GM12878 (cell line): ENCODE results near the gene HSPA1B. TPM values are rescaled to one million over a fixed set of nuclear protein-coding genes. Genes with fewer than 3 reads are reported as not detected.

Experiments
- ATAC-seq: fragments of 200-7000 bp; cut with Tn5 transposase; 3 replicates; pipeline ENCODE4 v1.9.1; 2020; ENCODE audit warnings: mild to moderate bottlenecking, moderate library complexity
- BruUV-seq: library from RNA; stranded (reverse); fragments of 400-500 nt; replicated peaks from 2 replicates; lab custom pipeline; 2021; lab: Mats Ljungman, UMichigan
- CTCF ChIA-PET: fragments of 300-600 bp; sonication (Branson Sonifier 250); formaldehyde crosslinking; extraction: SDS; loops from one replicate; lab custom pipeline; 2021; ENCODE audit warnings: inconsistent platforms; lab: Yijun Ruan, JAX
- POLR2A ChIA-PET: fragments of 350-600 bp; formaldehyde crosslinking; extraction: SDS; loops from one replicate; lab custom pipeline; 2021; ENCODE audit warnings: inconsistent platforms; lab: Charles Lee
- RAD21 ChIA-PET: fragments of 300-600 bp; sonication (Branson Sonifier 250); formaldehyde crosslinking; loops from one replicate; lab custom pipeline; 2023; ENCODE audit warnings: antibody characterized with exemption; ENCODE audit not compliant: unreplicated experiment; lab: Charles Lee
- SMC1A ChIA-PET: fragments of 300-600 bp; sonication (Branson Sonifier 250); formaldehyde crosslinking; loops from one replicate; lab custom pipeline; 2023; ENCODE audit not compliant: unreplicated experiment, uncharacterized antibody; lab: Charles Lee
- DNase-seq: peaks from one replicate; pipeline ENCODE4 v3.0.0-alpha.2; 2011; ENCODE audit warnings: low read depth, low spot score
- FAIRE-seq: peaks from 3 replicates; lab custom pipeline; 2011; peaks lifted over from hg19 to GRCh38; lab: Jason Lieb, UNC
- H2AFZ ChIP-seq: 2 replicates; pipeline ENCODE4 v1.6.0; 2011; ENCODE audit warnings: low read depth, low read length, control low read depth; ENCODE audit not compliant: control insufficient read depth
- H3K27ac ChIP-seq: 2 replicates; pipeline ENCODE4 v1.5.1; 2011; ENCODE audit warnings: control low read depth; ENCODE audit not compliant: control insufficient read depth, insufficient read depth
- H3K27me3 ChIP-seq, 2 experiments: replicated peaks in 1 of 2; 2 replicates each; pipeline versions ENCODE4 v1.6.0 to v1.6.1; 2011; ENCODE audit warnings: low read length in 1 of 2; ENCODE audit not compliant: control insufficient read depth in 2 of 2, insufficient read depth in 2 of 2
- H3K36me3 ChIP-seq, 2 experiments: 2 replicates each; pipeline ENCODE4 v1.5.1; 2011; ENCODE audit warnings: low read length in 1 of 2; ENCODE audit not compliant: control insufficient read depth in 2 of 2, insufficient read depth in 2 of 2
- H3K4me1 ChIP-seq: 2 replicates; pipeline ENCODE4 v1.6.1; 2011; ENCODE audit warnings: mild to moderate bottlenecking, low read length, moderate library complexity, mixed read lengths; ENCODE audit not compliant: control insufficient read depth, insufficient read depth
- H3K4me2 ChIP-seq: 2 replicates; pipeline ENCODE4 v1.6.0; 2011; ENCODE audit warnings: control low read depth; ENCODE audit not compliant: control insufficient read depth, insufficient read depth
- H3K4me3 ChIP-seq: fragments of 200-600 bp; sonication (generic); 2 replicates; pipeline ENCODE4 v1.5.1; 2016
- H3K79me2 ChIP-seq: 2 replicates; pipeline ENCODE4 v1.6.0; 2011; ENCODE audit warnings: low read length; ENCODE audit not compliant: control insufficient read depth, insufficient read depth
- H3K9ac ChIP-seq: 2 replicates; pipeline ENCODE4 v1.8.0; 2011; ENCODE audit warnings: low read length, control low read depth, mixed read lengths; ENCODE audit not compliant: control insufficient read depth, insufficient read depth
- H3K9me3 ChIP-seq: replicated peaks from 3 replicates; pipeline ENCODE4 v1.5.1; 2011; ENCODE audit warnings: mild to moderate bottlenecking, low read length; ENCODE audit not compliant: control insufficient read depth, insufficient read depth
- H4K20me1 ChIP-seq: 2 replicates; pipeline ENCODE4 v1.6.0; 2011; ENCODE audit not compliant: control insufficient read depth, insufficient read depth
- IKZF2 ChIP-seq, 2 experiments: fragments of 450-650 bp; IDR thresholded peaks; 2 replicates each; pipeline ENCODE4 v1.6.1; 2017; ENCODE audit warnings: mild to moderate bottlenecking in 2 of 2, moderate library complexity in 2 of 2
- LARP7 ChIP-seq: fragments of 450-650 bp; IDR thresholded peaks from 2 replicates; pipeline ENCODE4 v1.6.1; 2017; ENCODE audit warnings: mild to moderate bottlenecking
- NR2F1 ChIP-seq: fragments of 450-650 bp; conservative IDR thresholded peaks from 2 replicates; pipeline ENCODE4 v1.6.1; 2017; ENCODE audit warnings: mild to moderate bottlenecking
- POLR2A ChIP-seq: IDR thresholded peaks from 2 replicates; pipeline ENCODE4 v1.6.1; 2011; ENCODE audit warnings: low read depth, mild to moderate bottlenecking, low read length
- SIN3A ChIP-seq: IDR thresholded peaks from 2 replicates; pipeline ENCODE4 v1.6.1; 2012; ENCODE audit warnings: low read depth, low read length, improper control_type of control experiment
- WGBS: methylation state at CpG from one replicate; pipeline ENCODE4 v1.1.6; 2016; ENCODE audit warnings: low lambda C conversion rate; ENCODE audit not compliant: insufficient replicate concordance, insufficient coverage; ENCODE audit errors: missing lambda C conversion rate; 5-methylcytosine and 5-hydroxymethylcytosine counted together
- in situ Hi-C: fragments of 300-500 bp; cut with MboI; formaldehyde crosslinking; loops from 9 replicates; pipeline ENCODE4 v1.14.3; 2018; ENCODE audit warnings: mixed read lengths
- intact Hi-C: fragments of 100-400 bp; cut with micrococcal nuclease; formaldehyde crosslinking; loops from one replicate; pipeline ENCODE4 v1.14.2; 2022; ENCODE audit not compliant: unreplicated experiment
- polyA plus RNA-seq, 11 experiments: library from polyadenylated mRNA; depleted of rRNA in 4 of 11; unstranded in 6 of 11; stranded (reverse) in 5 of 11; fragments of >200 nt; fragmentation: Nextera tagmentation in 4 of 11; fragmentation: Illumina TruSeq in 1 of 11; extraction: Ambion mirVana in 4 of 11; extraction: Trizol in 1 of 11; gene quantifications; 1 replicate in 1 of 11; 2 replicates in 10 of 11; pipeline versions ENCODE4 v1.2.1 to v1.2.3, GENCODE V29; 2011 to 2016; ENCODE audit warnings: inconsistent platforms in 2 of 11, missing spikeins in 2 of 11, low read depth in 1 of 11
- total RNA-seq, 4 experiments: library from RNA; depleted of rRNA in 3 of 4; stranded (reverse); fragments of >200 nt in 3 of 4; fragmentation: Illumina TruSeq in 1 of 4; extraction: Trizol in 1 of 4; gene quantifications; 2 replicates each; pipeline versions ENCODE4 v1.2.1 to v1.2.3, GENCODE V29; 2013 to 2021
- TF ChIP-seq, protein P1 (sequence below): fragments of 450-650 bp; IDR thresholded peaks from 2 replicates; pipeline ENCODE4 v1.6.1; 2017; ENCODE audit warnings: antibody characterized with exemption, mild to moderate bottlenecking, moderate library complexity

Gene HSPA1B
- total and polyA plus RNA-seq, 10 of the 15 experiments (the other 5 are each of a cell fraction or from before 2014, with no cell fraction given): 0.11 to 40.5 (median 12.8) TPM

GRCh38 chr6:31780507-31781243 is 46.9 kb upstream of the HSPA1B start:
- no peaks in the 10 kb centered on the region for H3K27me3 ChIP-seq
- BruUV-seq: no TSS peak
- SMC1A ChIA-PET: interaction anchor here (1.1 kb wide), 1 partner anchor 25 kb away, joined by 4 read pairs; no protein-coding TSS in a partner anchor
- in situ Hi-C loops: no loop called here
- FAIRE-seq: no peak
- WGBS: 82% methylated on average over 20 of the region's 20 CpGs
- intact Hi-C loops: no loop called here
- ATAC-seq: no peak
- no peaks in the 10 kb centered on the region for H3K9me3 ChIP-seq
- POLR2A ChIA-PET: interaction anchor here (1.3 to 3.2 kb wide), 2 partner anchors 9 to 33 kb away, joined by 3 to 12 read pairs; partner anchors contain the start of genes HSPA1A and HSPA1L
- H3K4me2 ChIP-seq: no peak overlapping the region
- no peak overlapping the region for H3K27ac ChIP-seq
- peaks cover 6 to 51% of the 10 kb centered on the region in 2 experiments; a peak in 3 of 4 replicates for H3K36me3 ChIP-seq
- H3K79me2 ChIP-seq: no peaks in the 10 kb centered on the region
- CTCF ChIA-PET: interaction anchor here (1.0 to 4.1 kb wide), 2 partner anchors 10 to 15 kb away, joined by 3 to 12 read pairs; partner anchors contain the start of gene VARS1
- no peak overlapping the region for H2AFZ ChIP-seq
- no peak overlapping the region for H3K4me3 ChIP-seq
- TF ChIP-seq POLR2A (peak; percentile 26; the same call in 1 of the 2 replicates), SIN3A (no peak)
- DNase-seq: no peak
- no peak overlapping the region for H3K9ac ChIP-seq
- H4K20me1 ChIP-seq: no peaks in the 10 kb centered on the region
- RAD21 ChIA-PET: interaction anchor here (0.6 to 1.3 kb wide), 2 partner anchors 82 to 874 kb away, joined by 3 read pairs; partner anchors contain the start of gene NEU1
- H3K4me1 ChIP-seq: peaks cover 18% of the 10 kb centered on the region

- in situ Hi-C loops: no loop called here
- Histone ChIP-seq H3K4me2 (no peak overlapping the region), H3K36me3 (peaks cover 6 to 51% of the 10 kb centered on the region in 2 experiments; a peak in 3 of 4 replicates), H2AFZ (no peak overlapping the region), H3K79me2 (no peaks in the 10 kb centered on the region), H3K27me3 (no peaks in the 10 kb centered on the region), H3K4me3 (no peak overlapping the region), H3K9me3 (no peaks in the 10 kb centered on the region), H3K4me1 (peaks cover 16% of the 10 kb centered on the region), H3K9ac (no peak overlapping the region), H3K27ac (no peak overlapping the region), H4K20me1 (no peaks in the 10 kb centered on the region)
- ATAC-seq (no peak), DNase-seq (no peak), FAIRE-seq (no peak)
- CTCF ChIA-PET: interaction anchor here (4.1 kb wide), 1 partner anchor 14 kb away, joined by 12 read pairs; the partner anchor contains the start of gene VARS1
- TF ChIP-seq NR2F1: peak; percentile 50
- TF ChIP-seq IKZF2 (IDR thresholded peaks at IDR 0.05): no peak
- TF ChIP-seq, protein P1, sequence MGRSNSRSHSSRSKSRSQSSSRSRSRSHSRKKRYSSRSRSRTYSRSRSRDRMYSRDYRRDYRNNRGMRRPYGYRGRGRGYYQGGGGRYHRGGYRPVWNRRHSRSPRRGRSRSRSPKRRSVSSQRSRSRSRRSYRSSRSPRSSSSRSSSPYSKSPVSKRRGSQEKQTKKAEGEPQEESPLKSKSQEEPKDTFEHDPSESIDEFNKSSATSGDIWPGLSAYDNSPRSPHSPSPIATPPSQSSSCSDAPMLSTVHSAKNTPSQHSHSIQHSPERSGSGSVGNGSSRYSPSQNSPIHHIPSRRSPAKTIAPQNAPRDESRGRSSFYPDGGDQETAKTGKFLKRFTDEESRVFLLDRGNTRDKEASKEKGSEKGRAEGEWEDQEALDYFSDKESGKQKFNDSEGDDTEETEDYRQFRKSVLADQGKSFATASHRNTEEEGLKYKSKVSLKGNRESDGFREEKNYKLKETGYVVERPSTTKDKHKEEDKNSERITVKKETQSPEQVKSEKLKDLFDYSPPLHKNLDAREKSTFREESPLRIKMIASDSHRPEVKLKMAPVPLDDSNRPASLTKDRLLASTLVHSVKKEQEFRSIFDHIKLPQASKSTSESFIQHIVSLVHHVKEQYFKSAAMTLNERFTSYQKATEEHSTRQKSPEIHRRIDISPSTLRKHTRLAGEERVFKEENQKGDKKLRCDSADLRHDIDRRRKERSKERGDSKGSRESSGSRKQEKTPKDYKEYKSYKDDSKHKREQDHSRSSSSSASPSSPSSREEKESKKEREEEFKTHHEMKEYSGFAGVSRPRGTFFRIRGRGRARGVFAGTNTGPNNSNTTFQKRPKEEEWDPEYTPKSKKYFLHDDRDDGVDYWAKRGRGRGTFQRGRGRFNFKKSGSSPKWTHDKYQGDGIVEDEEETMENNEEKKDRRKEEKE: no peak
- no peak for TF ChIP-seq LARP7
- RAD21 ChIA-PET: no interaction called here
- POLR2A ChIA-PET: interaction anchor here (1.3 kb wide), 1 partner anchor 8 kb away, joined by 3 read pairs; no protein-coding TSS in a partner anchor
- intact Hi-C loops: no loop called here
- WGBS: 80% methylated on average over 21 of the region's 23 CpGs
- BruUV-seq: no TSS peak
- SMC1A ChIA-PET: no interaction called here
These were observed 46.1 kb upstream of the HSPA1B start for GRCh38 chr6:31781244-31782125.
